Stomach (tissue), 9 donors: ENCODE measurements around the gene MPZL1. TPM values are rescaled to one million over a fixed set of nuclear protein-coding genes. Genes with fewer than 3 reads are reported as not detected.
A peak's percentile ranks its signal among the peaks of the same experiment; 100 is the strongest.

ENCODE experiments used
- DNase-seq, 2 donors: peaks; one replicate each; pipeline versions ENCODE4 v3.0.0 to v3.0.0-alpha.2; 2013 to 2019
- H3K27ac ChIP-seq, 5 donors: fragments of 200-600 bp in 4 of 5; sonication (generic) in 4 of 5; one replicate each; pipeline ENCODE4 v1.5.1; 2013 to 2019; ENCODE audit warnings: mild to moderate bottlenecking in 1 of 5, moderate library complexity in 1 of 5
- H3K27me3 ChIP-seq, 3 donors: fragments of 200-600 bp; sonication (generic); one replicate each; pipeline ENCODE4 v1.5.1; 2017 to 2019; ENCODE audit warnings: mixed run types in 1 of 3
- H3K36me3 ChIP-seq, 4 donors: fragments of 200-600 bp; sonication (generic); 1 replicate in 3 of 4; 2 replicates in 1 of 4; pipeline ENCODE4 v1.5.1; 2016 to 2019
- H3K4me1 ChIP-seq, 4 donors: fragments of 200-600 bp; sonication (generic); one replicate each; pipeline ENCODE4 v1.5.1; 2016 to 2019
- H3K4me3 ChIP-seq, 4 donors: fragments of 200-600 bp; sonication (generic) in 3 of 4; one replicate each; pipeline ENCODE4 v1.5.1; 2016 to 2019; ENCODE audit warnings: mild to moderate bottlenecking in 1 of 4
- H3K9me3 ChIP-seq, 4 donors: fragments of 200-600 bp; sonication (generic); one replicate each; pipeline ENCODE4 v1.5.1; 2016 to 2019
- EP300 ChIP-seq: sonication (generic); formaldehyde crosslinking; IDR thresholded peaks from one replicate; pipeline ENCODE4 v1.6.1; 2017; ENCODE audit warnings: antibody characterized with exemption
- POLR2A ChIP-seq, 4 donors: fragments of 450-650 bp; IDR thresholded peaks; one replicate each; pipeline ENCODE4 v1.6.1; 2016; ENCODE audit warnings: antibody characterized with exemption in 4 of 4, control low read depth in 2 of 4, mild to moderate bottlenecking in 1 of 4, moderate library complexity in 1 of 4
- POLR2AphosphoS5 ChIP-seq, 3 donors: sonication (generic); formaldehyde crosslinking; IDR thresholded peaks; one replicate each; pipeline ENCODE4 v1.6.1; 2016; ENCODE audit warnings: antibody characterized with exemption in 3 of 3
- WGBS, 5 donors: extraction: QIAGEN DNeasy Blood & Tissue Kit in 3 of 5; methylation state at CpG; one replicate each; pipeline versions ENCODE4 v1.1.5 to v1.1.7; 2013 to 2018; 5-methylcytosine and 5-hydroxymethylcytosine counted together
- intact Hi-C: fragments of 100-400 bp; cut with DNase I; formaldehyde crosslinking; loops from one replicate; pipeline ENCODE4 v1.15.1; 2023; ENCODE audit warnings: low total_unique reads
- polyA plus RNA-seq, 3 donors: library from polyadenylated mRNA; stranded (reverse); fragments of 200-250 nt; gene quantifications; one replicate each; pipeline ENCODE4 v1.2.3, GENCODE V29; 2013
- total RNA-seq, 5 donors: library from RNA; depleted of rRNA; stranded (reverse); fragments of >200 nt; gene quantifications; one replicate each; pipeline versions ENCODE4 v1.1.0 to v1.2.3, GENCODE V29; 2014 to 2016
- TF ChIP-seq, protein P1 (sequence below), 7 experiments: fragments of 450-650 bp in 4 of 7; fragments of 200-600 bp in 3 of 7; sonication (generic) in 3 of 7; IDR thresholded peaks; one replicate each; pipeline ENCODE4 v1.5.1; 2016 to 2019; ENCODE audit warnings: antibody characterized with exemption in 7 of 7, control low read depth in 2 of 7, mild to moderate bottlenecking in 1 of 7
- donor health status: healthy with polysubstance abuse.
- donor health status: Bipolar disorder and iron deficiency.
- donor health status: healthy.

The MPZL1 gene
- total and polyA plus RNA-seq, 8 donors = 7.2 to 115 (median 30.6) TPM

- H3K4me3 ChIP-seq = no peak overlapping the region
- peaks cover 4 to 89% (median 36%) of the 10 kb centered on the region in 4 donors for H3K4me1 ChIP-seq
- intact Hi-C loops = no loop called here
- DNase-seq = no peak
- peak overlapping the region in 1 of 5 donors; percentile 10 for H3K27ac ChIP-seq
- no peaks in the 10 kb centered on the region for H3K9me3 ChIP-seq
- no peak for TF ChIP-seq POLR2AphosphoS5 (IDR thresholded peaks at IDR 0.05)
- TF ChIP-seq, protein P1, sequence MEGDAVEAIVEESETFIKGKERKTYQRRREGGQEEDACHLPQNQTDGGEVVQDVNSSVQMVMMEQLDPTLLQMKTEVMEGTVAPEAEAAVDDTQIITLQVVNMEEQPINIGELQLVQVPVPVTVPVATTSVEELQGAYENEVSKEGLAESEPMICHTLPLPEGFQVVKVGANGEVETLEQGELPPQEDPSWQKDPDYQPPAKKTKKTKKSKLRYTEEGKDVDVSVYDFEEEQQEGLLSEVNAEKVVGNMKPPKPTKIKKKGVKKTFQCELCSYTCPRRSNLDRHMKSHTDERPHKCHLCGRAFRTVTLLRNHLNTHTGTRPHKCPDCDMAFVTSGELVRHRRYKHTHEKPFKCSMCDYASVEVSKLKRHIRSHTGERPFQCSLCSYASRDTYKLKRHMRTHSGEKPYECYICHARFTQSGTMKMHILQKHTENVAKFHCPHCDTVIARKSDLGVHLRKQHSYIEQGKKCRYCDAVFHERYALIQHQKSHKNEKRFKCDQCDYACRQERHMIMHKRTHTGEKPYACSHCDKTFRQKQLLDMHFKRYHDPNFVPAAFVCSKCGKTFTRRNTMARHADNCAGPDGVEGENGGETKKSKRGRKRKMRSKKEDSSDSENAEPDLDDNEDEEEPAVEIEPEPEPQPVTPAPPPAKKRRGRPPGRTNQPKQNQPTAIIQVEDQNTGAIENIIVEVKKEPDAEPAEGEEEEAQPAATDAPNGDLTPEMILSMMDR (IDR thresholded peaks at IDR 0.05) = no peak
- TF ChIP-seq POLR2A (IDR thresholded peaks at IDR 0.05) = no peak
- TF ChIP-seq EP300 = no peak
- 78 to 87% (median 82%) methylated on average over 7 of the region's 7 CpGs for WGBS, 5 donors
- no peaks in the 10 kb centered on the region for H3K36me3 ChIP-seq
- no peaks in the 10 kb centered on the region for H3K27me3 ChIP-seq
These were observed 25.3 kb downstream of the MPZL1 start for GRCh38 chr1:167746988-167747655.

- no peak for DNase-seq
- no peaks in the 10 kb centered on the region for H3K27me3 ChIP-seq
- no peak overlapping the region for H3K27ac ChIP-seq
- H3K4me1 ChIP-seq = peaks cover 12 to 89% (median 39%) of the 10 kb centered on the region in 4 donors
- WGBS, 5 donors = 92 to 100% (median 96%) methylated on average over 1 of the region's 1 CpG
- no peaks in the 10 kb centered on the region for H3K9me3 ChIP-seq
- intact Hi-C loops = no loop called here
- no peaks in the 10 kb centered on the region for H3K36me3 ChIP-seq
- no peak overlapping the region for H3K4me3 ChIP-seq
- TF ChIP-seq POLR2AphosphoS5 (IDR thresholded peaks at IDR 0.05) = no peak
These were observed 26.2 kb downstream of the MPZL1 start for GRCh38 chr1:167747988-167748387.

DNA sequence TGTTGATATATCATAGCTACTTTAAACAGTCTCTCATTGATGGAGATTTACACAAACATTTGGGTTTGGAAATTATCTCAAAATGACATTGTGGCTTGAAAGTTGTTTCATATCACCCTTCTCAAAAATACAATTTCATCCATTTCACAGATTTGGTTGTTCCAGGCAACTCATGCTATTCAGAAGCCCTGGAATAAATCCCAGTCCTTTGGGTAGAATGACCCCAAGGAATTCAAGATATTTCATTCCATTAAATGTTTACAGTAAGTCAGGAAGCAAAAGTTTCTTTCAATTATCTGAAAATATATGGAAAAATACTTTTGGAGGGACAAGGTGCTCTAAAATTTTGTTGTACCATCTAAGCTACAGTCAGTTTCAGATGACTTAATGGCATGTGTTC is 27.1 kb downstream of the MPZL1 start:
- H3K9me3 ChIP-seq = no peaks in the 10 kb centered on the region
- no peak for DNase-seq
- no peaks in the 10 kb centered on the region for H3K36me3 ChIP-seq
- H3K4me3 ChIP-seq = no peak overlapping the region
- no peak for TF ChIP-seq POLR2AphosphoS5 (IDR thresholded peaks at IDR 0.05)
- no peak for TF ChIP-seq EP300
- TF ChIP-seq, protein P1 (IDR thresholded peaks at IDR 0.05) = no peak
- no peak for TF ChIP-seq POLR2A (IDR thresholded peaks at IDR 0.05)
- peaks cover 12 to 90% (median 45%) of the 10 kb centered on the region in 4 donors for H3K4me1 ChIP-seq
- H3K27ac ChIP-seq = peak overlapping the region in 3 of 5 donors; percentile 24 to 35 (median 30)
- no peaks in the 10 kb centered on the region for H3K27me3 ChIP-seq
- intact Hi-C loops = no loop called here

GRCh38 chr1:167749741-167750140 is 28.0 kb downstream of the MPZL1 start:
- H3K36me3 ChIP-seq = no peaks in the 10 kb centered on the region
- intact Hi-C loops = no loop called here
- H3K9me3 ChIP-seq = no peaks in the 10 kb centered on the region
- H3K4me3 ChIP-seq = no peak overlapping the region
- DNase-seq = no peak
- peaks cover 16 to 92% (median 51%) of the 10 kb centered on the region in 4 donors for H3K4me1 ChIP-seq
- no peaks in the 10 kb centered on the region for H3K27me3 ChIP-seq
- TF ChIP-seq POLR2AphosphoS5 (IDR thresholded peaks at IDR 0.05) = no peak
- no peak for TF ChIP-seq EP300
- TF ChIP-seq, protein P1 (IDR thresholded peaks at IDR 0.05) = no peak
- no peak for TF ChIP-seq POLR2A (IDR thresholded peaks at IDR 0.05)
- H3K27ac ChIP-seq = peak overlapping the region in 4 of 5 donors; percentile 10 to 35 (median 27)
- WGBS, 5 donors = 26 to 46% (median 36%) methylated on average over 2 of the region's 2 CpGs

- H3K27ac ChIP-seq = peak overlapping the region in 1 of 5 donors; percentile 24
- intact Hi-C loops = no loop called here
- H3K36me3 ChIP-seq = no peaks in the 10 kb centered on the region
- no peak for DNase-seq
- peaks cover 25 to 95% (median 58%) of the 10 kb centered on the region in 4 donors for H3K4me1 ChIP-seq
- TF ChIP-seq, protein P1 (IDR thresholded peaks at IDR 0.05) = no peak
- TF ChIP-seq POLR2AphosphoS5 (IDR thresholded peaks at IDR 0.05) = no peak
- no peak for TF ChIP-seq POLR2A (IDR thresholded peaks at IDR 0.05)
- no peak for TF ChIP-seq EP300
- H3K9me3 ChIP-seq = no peaks in the 10 kb centered on the region
- no peaks in the 10 kb centered on the region for H3K27me3 ChIP-seq
- WGBS, 5 donors = 76 to 92% (median 83%) methylated on average over 2 of the region's 2 CpGs
- H3K4me3 ChIP-seq = no peak overlapping the region
These were observed 28.9 kb downstream of the MPZL1 start for GRCh38 chr1:167750641-167751040.
